GM12873 (cell line): ENCODE data around the gene ATP10A.
A peak's percentile ranks its signal among the peaks of the same experiment; 100 is the strongest.

ENCODE experiments used
- CTCF ChIP-seq: IDR thresholded peaks from 2 replicates; pipeline ENCODE4 v1.5.1; 2012; ENCODE audit warnings: low read depth, mild to moderate bottlenecking, moderate library complexity, low read length, control low read depth; ENCODE audit not compliant: insufficient read depth; ENCODE audit errors: missing control alignments

Gene ATP10A

GRCh38 chr15:25742776-25743547 lies 120.2 kb downstream of the ATP10A start:
- TF ChIP-seq CTCF = no peak

GRCh38 chr15:25742041-25742730 lies 120.9 kb downstream of the ATP10A start:
- TF ChIP-seq CTCF = no peak

- no peak for TF ChIP-seq CTCF
Measured at GRCh38 chr15:25741256-25741580, 121.9 kb downstream of the ATP10A start.

- TF ChIP-seq CTCF = no peak
Measured at GRCh38 chr15:25740383-25741255, 122.5 kb downstream of the ATP10A start.

- TF ChIP-seq CTCF = peak; percentile 31
Measured at GRCh38 chr15:25739687-25740121, 123.4 kb downstream of the ATP10A start.

- no peak for TF ChIP-seq CTCF
Measured at GRCh38 chr15:25738171-25738965, 124.8 kb downstream of the ATP10A start.
